Measurements from ENCODE around the gene MYLK4.

The MYLK4 gene

DNA sequence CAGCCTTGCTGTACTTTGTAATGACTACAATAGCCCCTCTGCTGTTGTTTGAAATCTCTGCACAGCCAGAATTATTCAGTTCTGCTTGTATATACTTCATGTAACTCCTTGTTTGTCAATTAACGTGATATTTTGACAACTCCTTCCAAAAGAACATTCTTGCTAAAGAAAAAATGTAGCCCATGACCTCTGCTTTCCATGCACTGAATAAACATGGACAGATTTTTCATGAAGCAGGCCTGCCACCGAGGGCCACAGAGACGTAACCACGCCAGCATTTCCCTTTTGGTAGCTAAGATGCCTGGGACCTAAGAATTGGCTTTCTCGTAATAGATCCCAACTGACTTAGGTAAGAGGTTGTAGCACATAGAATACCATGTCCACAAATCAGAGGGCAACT lies 135.9 kb downstream of the MYLK4 start:
- DNase-seq (ENCODE audit: low spot score in 2 of 2) (no peak), ATAC-seq (no peak)
- H3K27ac Mint-ChIP-seq = no peak overlapping the region
- no peaks in the 10 kb centered on the region for H3K9me3 Mint-ChIP-seq
- no peaks in the 10 kb centered on the region for H3K4me1 Mint-ChIP-seq
- H3K4me3 Mint-ChIP-seq = no peak overlapping the region
- H3K36me3 Mint-ChIP-seq = no peaks in the 10 kb centered on the region

DNA sequence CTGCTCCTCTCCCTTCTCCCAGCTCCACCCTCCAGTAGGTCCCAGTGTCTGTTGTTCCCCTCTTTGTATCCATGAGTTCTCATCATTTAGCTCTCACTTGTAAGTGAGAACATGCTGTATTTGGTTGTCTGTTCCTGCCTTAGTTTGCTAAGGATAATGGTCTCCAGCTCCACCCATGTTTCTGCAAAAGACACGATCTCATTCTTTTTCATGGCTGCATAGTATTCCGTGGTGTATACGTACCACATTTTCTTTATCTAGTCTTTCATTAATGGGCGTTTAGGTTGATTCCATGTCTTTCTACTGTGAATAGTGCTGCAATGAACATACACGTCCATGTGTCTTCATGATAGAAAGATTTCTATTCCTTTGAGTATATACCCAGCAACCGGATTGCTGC lies 136.6 kb downstream of the MYLK4 start:
- ATAC-seq = no peak
- H3K4me3 Mint-ChIP-seq = no peak overlapping the region

More for the DNA sequence above, 136.6 kb downstream of the MYLK4 start:
- H3K9me3 Mint-ChIP-seq = no peaks in the 10 kb centered on the region
- no peak for DNase-seq (ENCODE audit: low spot score in 2 of 2)
- no peaks in the 10 kb centered on the region for H3K36me3 Mint-ChIP-seq
- no peak overlapping the region for H3K27ac Mint-ChIP-seq
- no peaks in the 10 kb centered on the region for H3K4me1 Mint-ChIP-seq

Data from stimulated activated effector memory CD8-positive, alpha-beta T cell treated with anti-CD3 and anti-CD28 coated beads, Interleukin-12 subunit alpha, Interleukin-12 subunit beta, amount 100 ng/mL, for 72 hours (primary cell).